PC-9 (cell line): ENCODE measurements around the gene CDX2. TPM values are rescaled to one million over a fixed set of nuclear protein-coding genes. Genes with fewer than 3 reads are reported as not detected.

ENCODE experiments used
- BruUV-seq: library from RNA; stranded (reverse); fragments of 400-500 nt; replicated peaks from 2 replicates; lab custom pipeline; 2021; lab: Mats Ljungman, UMichigan
- CTCF ChIA-PET: fragments of 300-600 bp; sonication (Branson Sonifier 250); formaldehyde crosslinking; loops from one replicate; lab custom pipeline; 2022; ENCODE audit warnings: antibody characterized with exemption; lab: Charles Lee
- POLR2A ChIA-PET: fragments of 300-600 bp; sonication (Branson Sonifier 250); formaldehyde crosslinking; loops from one replicate; lab custom pipeline; 2022; ENCODE audit warnings: antibody characterized with exemption; ENCODE audit not compliant: unreplicated experiment; lab: Charles Lee
- DNase-seq, 2 experiments: peaks; one replicate each; pipeline versions ENCODE4 v3.0.0 to v3.0.0-alpha.2; 2015 to 2022; ENCODE audit warnings: mixed read lengths in 1 of 2
- H2AFZ ChIP-seq: fragments of 200-600 bp; sonication (generic); 2 replicates; pipeline ENCODE4 v1.8.1; 2017; ENCODE audit warnings: antibody characterized with exemption
- H3F3A ChIP-seq: fragments of 200-600 bp; sonication (generic); 2 replicates; pipeline ENCODE4 v1.8.1; 2017; ENCODE audit warnings: antibody characterized with exemption, mild to moderate bottlenecking, low read depth; ENCODE audit not compliant: insufficient read depth
- H3K27ac ChIP-seq: fragments of 200-600 bp; sonication (generic); 2 replicates; pipeline ENCODE4 v1.6.1; 2016; ENCODE audit warnings: mixed run types
- H3K27me3 ChIP-seq: fragments of 200-600 bp; sonication (generic); 2 replicates; pipeline ENCODE4 v1.6.1; 2016; ENCODE audit warnings: low read depth, mixed run types; ENCODE audit not compliant: insufficient read depth
- H3K36me3 ChIP-seq: fragments of 200-600 bp; sonication (generic); 2 replicates; pipeline ENCODE4 v1.6.1; 2016; ENCODE audit warnings: low read depth, mixed run types
- H3K4me1 ChIP-seq: fragments of 200-600 bp; sonication (generic); replicated peaks from 2 replicates; pipeline ENCODE4 v1.6.1; 2016; ENCODE audit warnings: mixed run types; ENCODE audit not compliant: insufficient read depth
- H3K4me2 ChIP-seq: fragments of 200-600 bp; sonication (generic); 2 replicates; pipeline ENCODE4 v1.6.1; 2017; ENCODE audit warnings: mixed run types
- H3K4me3 ChIP-seq: fragments of 200-600 bp; sonication (generic); 2 replicates; pipeline ENCODE4 v1.6.1; 2016; ENCODE audit warnings: mixed run types
- H3K79me2 ChIP-seq: fragments of 200-600 bp; sonication (generic); 2 replicates; pipeline ENCODE4 v1.6.1; 2017; ENCODE audit warnings: low read depth, mixed run types
- H3K9me2 ChIP-seq: fragments of 200-600 bp; sonication (generic); 2 replicates; pipeline ENCODE4 v1.8.1; 2017; ENCODE audit warnings: mild to moderate bottlenecking; ENCODE audit not compliant: insufficient read depth
- H3K9me3 ChIP-seq: fragments of 200-600 bp; sonication (generic); 2 replicates; pipeline ENCODE4 v1.8.1; 2016; ENCODE audit warnings: low read depth; ENCODE audit not compliant: insufficient read depth
- H4K20me1 ChIP-seq: fragments of 200-600 bp; sonication (generic); 2 replicates; pipeline ENCODE4 v1.8.1; 2017; ENCODE audit not compliant: insufficient read depth
- EZH2 ChIP-seq: fragments of 200-600 bp; sonication (generic); IDR thresholded peaks from 2 replicates; pipeline ENCODE4 v1.8.0; 2017; ENCODE audit warnings: antibody characterized with exemption, low read depth
- intact Hi-C: fragments of 100-400 bp; cut with micrococcal nuclease; formaldehyde crosslinking; loops from one replicate; pipeline ENCODE4 v1.10.0; 2022; ENCODE audit not compliant: unreplicated experiment
- total RNA-seq: library from RNA; stranded (reverse); gene quantifications from 2 replicates; pipeline ENCODE4 v1.2.3, GENCODE V29; 2021
- TF ChIP-seq, protein P1 (sequence below): fragments of 200-600 bp; sonication (generic); conservative IDR thresholded peaks from 2 replicates; pipeline ENCODE4 v1.6.1; 2017; ENCODE audit warnings: mixed run types, antibody characterized with exemption, mild to moderate bottlenecking, moderate library complexity

CDX2 gene
- total RNA-seq, 1 experiment from 2014 or later = not detected

DNA sequence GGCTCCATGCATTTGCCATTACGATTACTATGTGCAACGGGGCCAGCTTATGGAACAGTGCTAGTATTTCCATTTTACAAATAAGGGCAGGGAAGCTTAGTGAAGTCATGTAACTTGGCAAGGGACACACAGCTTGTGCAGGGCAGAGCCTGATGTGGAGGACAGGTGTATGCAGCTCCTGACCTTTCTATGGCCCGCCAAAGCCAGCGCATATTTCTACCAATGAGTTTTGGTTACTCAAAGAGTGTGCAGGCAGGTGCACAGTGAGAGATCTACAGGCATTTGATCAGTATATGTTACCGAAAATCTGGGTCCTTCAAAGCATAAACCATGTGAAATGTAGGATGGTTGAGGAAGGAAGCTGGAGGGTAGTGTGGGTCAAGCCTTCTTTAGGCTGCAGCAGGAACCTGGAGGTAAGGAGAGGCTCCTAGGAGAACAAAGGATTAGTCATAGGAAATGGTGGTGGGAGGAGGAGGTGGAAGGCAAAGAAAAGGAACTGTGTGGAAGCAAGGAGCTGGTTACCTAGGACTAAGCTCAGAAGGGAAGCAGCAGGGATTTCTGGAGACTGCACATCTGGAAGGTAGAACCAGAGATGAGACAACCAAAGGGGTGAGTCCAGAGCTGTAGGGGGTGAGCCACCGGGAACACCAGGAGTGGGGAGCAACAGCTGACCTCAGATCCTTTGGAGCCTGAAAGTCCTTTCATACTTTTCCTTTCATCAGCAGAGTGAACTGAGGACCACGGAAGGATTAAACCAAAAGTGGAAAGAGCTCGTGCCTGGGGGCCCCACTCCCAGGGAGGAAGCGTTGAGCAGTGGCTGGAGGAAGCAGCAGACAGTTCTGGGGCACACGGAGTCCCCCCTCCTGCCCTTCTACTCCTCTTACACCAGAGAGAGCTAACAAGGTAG, 53.6 kb downstream of the CDX2 start:
- H3K27me3 ChIP-seq = no peaks in the 10 kb centered on the region
- H3F3A ChIP-seq = peaks cover 9% of the 10 kb centered on the region
- no peaks in the 10 kb centered on the region for H3K36me3 ChIP-seq
- no peak for TF ChIP-seq EZH2
- TF ChIP-seq, protein P1, sequence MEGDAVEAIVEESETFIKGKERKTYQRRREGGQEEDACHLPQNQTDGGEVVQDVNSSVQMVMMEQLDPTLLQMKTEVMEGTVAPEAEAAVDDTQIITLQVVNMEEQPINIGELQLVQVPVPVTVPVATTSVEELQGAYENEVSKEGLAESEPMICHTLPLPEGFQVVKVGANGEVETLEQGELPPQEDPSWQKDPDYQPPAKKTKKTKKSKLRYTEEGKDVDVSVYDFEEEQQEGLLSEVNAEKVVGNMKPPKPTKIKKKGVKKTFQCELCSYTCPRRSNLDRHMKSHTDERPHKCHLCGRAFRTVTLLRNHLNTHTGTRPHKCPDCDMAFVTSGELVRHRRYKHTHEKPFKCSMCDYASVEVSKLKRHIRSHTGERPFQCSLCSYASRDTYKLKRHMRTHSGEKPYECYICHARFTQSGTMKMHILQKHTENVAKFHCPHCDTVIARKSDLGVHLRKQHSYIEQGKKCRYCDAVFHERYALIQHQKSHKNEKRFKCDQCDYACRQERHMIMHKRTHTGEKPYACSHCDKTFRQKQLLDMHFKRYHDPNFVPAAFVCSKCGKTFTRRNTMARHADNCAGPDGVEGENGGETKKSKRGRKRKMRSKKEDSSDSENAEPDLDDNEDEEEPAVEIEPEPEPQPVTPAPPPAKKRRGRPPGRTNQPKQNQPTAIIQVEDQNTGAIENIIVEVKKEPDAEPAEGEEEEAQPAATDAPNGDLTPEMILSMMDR = no peak
- POLR2A ChIA-PET = no interaction called here
- no peaks in the 10 kb centered on the region for H3K9me3 ChIP-seq
- CTCF ChIA-PET = no interaction called here
- intact Hi-C loops = no loop called here
- H4K20me1 ChIP-seq = no peaks in the 10 kb centered on the region
- no peak for DNase-seq
- peak overlapping the region; percentile 16; the same call in 1 of the 2 replicates for H2AFZ ChIP-seq
- H3K4me1 ChIP-seq = peaks cover 33% of the 10 kb centered on the region
- no peaks in the 10 kb centered on the region for H3K79me2 ChIP-seq
- BruUV-seq = no TSS peak
- H3K4me3 ChIP-seq = no peak overlapping the region; the same call in 1 of the 2 replicates
- H3K27ac ChIP-seq = no peak overlapping the region
- H3K4me2 ChIP-seq = peak overlapping the region; percentile 55
- H3K9me2 ChIP-seq = no peaks in the 10 kb centered on the region

DNA sequence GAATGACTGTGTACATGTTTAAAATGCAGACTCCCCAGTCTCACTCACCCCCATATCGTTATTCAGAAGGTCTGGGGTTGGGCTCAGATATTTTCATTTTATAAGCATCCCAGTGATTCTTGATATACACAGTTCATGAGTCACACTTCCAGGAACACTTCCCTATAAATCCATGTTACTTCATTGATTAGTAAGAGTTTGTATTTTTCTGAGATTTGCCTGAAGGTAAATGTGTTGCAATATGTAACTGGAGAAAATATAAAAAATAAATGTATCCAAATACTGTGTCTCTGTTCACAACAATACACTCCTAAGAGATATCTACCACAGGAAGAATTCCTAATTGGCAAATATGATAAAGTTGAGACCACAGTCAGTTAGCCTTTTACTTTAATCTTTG, 56.0 kb downstream of the CDX2 start:
- CTCF ChIA-PET = no interaction called here
- intact Hi-C loops = no loop called here

DNA sequence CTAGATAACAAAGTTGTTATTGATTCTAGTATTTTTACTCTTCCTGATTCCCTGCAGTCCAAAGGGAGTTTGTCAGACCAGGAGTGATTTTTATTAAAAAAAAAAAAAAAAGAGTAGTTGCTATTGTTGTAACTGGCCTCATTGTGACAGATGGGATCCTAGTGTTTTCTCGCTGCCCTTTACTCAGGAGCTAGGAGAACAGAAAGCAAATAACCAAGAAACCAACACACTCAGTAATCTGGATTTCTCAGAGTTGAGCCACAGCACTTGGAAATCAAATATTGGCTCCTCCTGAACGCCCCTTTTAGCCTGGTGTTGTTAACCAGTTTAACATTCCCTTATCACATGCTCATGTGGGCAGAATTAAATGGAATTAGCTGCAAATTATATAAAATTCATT, 57.6 kb downstream of the CDX2 start:
- TF ChIP-seq, protein P1 = no peak
- TF ChIP-seq EZH2 = no peak
- H3K36me3 ChIP-seq = no peaks in the 10 kb centered on the region
- H3K4me3 ChIP-seq = no peak overlapping the region
- no peaks in the 10 kb centered on the region for H3K79me2 ChIP-seq
- BruUV-seq = no TSS peak
- no peak overlapping the region for H2AFZ ChIP-seq
- H3K27ac ChIP-seq = no peak overlapping the region
- H3K9me2 ChIP-seq = no peaks in the 10 kb centered on the region
- ChIA-PET CTCF (no interaction called here), POLR2A (no interaction called here)
- peaks cover 33% of the 10 kb centered on the region for H3K4me1 ChIP-seq
- DNase-seq = no peak
- H3K4me2 ChIP-seq = no peak overlapping the region
- no peaks in the 10 kb centered on the region for H4K20me1 ChIP-seq
- peaks cover 22% of the 10 kb centered on the region for H3K27me3 ChIP-seq
- peaks cover 9% of the 10 kb centered on the region for H3F3A ChIP-seq
- intact Hi-C loops = no loop called here
- H3K9me3 ChIP-seq = no peaks in the 10 kb centered on the region

More for the DNA sequence above, 56.0 kb downstream of the CDX2 start:
- no peaks in the 10 kb centered on the region for H4K20me1 ChIP-seq
- BruUV-seq = no TSS peak
- no peak overlapping the region for H2AFZ ChIP-seq
- POLR2A ChIA-PET = no interaction called here
- H3K4me1 ChIP-seq = peaks cover 33% of the 10 kb centered on the region
- peak overlapping the region; percentile 33 for H3K27ac ChIP-seq
- H3K9me2 ChIP-seq = no peaks in the 10 kb centered on the region
- H3K4me2 ChIP-seq = peak overlapping the region; percentile 55
- peaks cover 14% of the 10 kb centered on the region for H3K27me3 ChIP-seq
- TF ChIP-seq, protein P1 = no peak
- no peak for TF ChIP-seq EZH2
- H3K4me3 ChIP-seq = no peak overlapping the region
- no peaks in the 10 kb centered on the region for H3K36me3 ChIP-seq
- no peaks in the 10 kb centered on the region for H3K79me2 ChIP-seq
- H3F3A ChIP-seq = peaks cover 9% of the 10 kb centered on the region
- no peaks in the 10 kb centered on the region for H3K9me3 ChIP-seq
- peak in 1 of 2 experiments; percentile 61 for DNase-seq

Other genes starting within 250 kb of the CDX2 start
- gene GSX1, start 176.8 kb downstream of the CDX2 start, total RNA-seq = not detected in 2 replicates
- gene PDX1, start 49.3 kb downstream of the CDX2 start, total RNA-seq = not detected in 2 replicates
- gene URAD, start 19.4 kb upstream of the CDX2 start, total RNA-seq = not detected in 2 replicates
- gene FLT3, start 131.3 kb upstream of the CDX2 start, total RNA-seq = not detected in 2 replicates
- gene PAN3, start 169.2 kb upstream of the CDX2 start, total RNA-seq = 29.2 and 34.6 TPM in 2 replicates